Stimulated activated naive CD8-positive, alpha-beta T cell treated with anti-CD3 and anti-CD28 coated beads, Interleukin-15, Interleukin-2, amounts not matched to agents 100 ng/mL and 50 ng/mL, for 24 hours (primary cell): Measurements from ENCODE around the gene H6PD.
"Not testable (repeated sequence)": the region's sequence is repeated elsewhere in the genome, so short reads cannot be mapped to it uniquely, and the experiment has no call there.

Experiments used
- H3K27ac Mint-ChIP-seq: one replicate; pipeline ENCODE4 v1.8.0; 2021; ENCODE audit warnings: mild to moderate bottlenecking, mixed read lengths
- H3K27me3 Mint-ChIP-seq: one replicate; pipeline ENCODE4 v1.8.0; 2021; ENCODE audit warnings: mixed read lengths
- H3K36me3 Mint-ChIP-seq: one replicate; pipeline ENCODE4 v1.8.0; 2021; ENCODE audit warnings: low read depth, mixed read lengths
- H3K4me1 Mint-ChIP-seq: one replicate; pipeline ENCODE4 v1.8.0; 2021; ENCODE audit warnings: low read depth, mixed read lengths
- H3K4me3 Mint-ChIP-seq: one replicate; pipeline ENCODE4 v1.8.0; 2021; ENCODE audit warnings: mild to moderate bottlenecking, mixed read lengths
- H3K9me3 Mint-ChIP-seq: one replicate; pipeline ENCODE4 v1.8.0; 2021; ENCODE audit warnings: mixed read lengths

Gene H6PD

GRCh38 chr1:9294910-9295636 lies 60.5 kb downstream of the H6PD start:
- Mint-ChIP-seq H3K36me3 (no peaks in the 10 kb centered on the region), H3K4me3 (no peak overlapping the region), H3K9me3 (no peaks in the 10 kb centered on the region), H3K27ac (no peak overlapping the region), H3K27me3 (no peaks in the 10 kb centered on the region), H3K4me1 (peaks cover 1% of the 10 kb centered on the region)

- Mint-ChIP-seq H3K27me3 (no peaks in the 10 kb centered on the region), H3K4me3 (no peak overlapping the region), H3K9me3 (no peaks in the 10 kb centered on the region), H3K36me3 (no peaks in the 10 kb centered on the region), H3K27ac (no peak overlapping the region), H3K4me1 (no peaks in the 10 kb centered on the region)
These were observed 61.3 kb downstream of the H6PD start for GRCh38 chr1:9295884-9296283.

GRCh38 chr1:9296850-9297249 lies 62.3 kb downstream of the H6PD start:
- Mint-ChIP-seq H3K9me3 (no peaks in the 10 kb centered on the region), H3K36me3 (no peaks in the 10 kb centered on the region), H3K4me1 (no peaks in the 10 kb centered on the region), H3K27ac (no peak overlapping the region), H3K27me3 (no peaks in the 10 kb centered on the region), H3K4me3 (no peak overlapping the region)

GRCh38 chr1:9297831-9298230 lies 63.3 kb downstream of the H6PD start:
- Mint-ChIP-seq H3K4me3 (no peak overlapping the region), H3K36me3 (no peaks in the 10 kb centered on the region), H3K27ac (no peak overlapping the region), H3K9me3 (no peaks in the 10 kb centered on the region), H3K4me1 (peaks cover 1% of the 10 kb centered on the region), H3K27me3 (no peaks in the 10 kb centered on the region)

GRCh38 chr1:9298282-9298681 lies 63.7 kb downstream of the H6PD start:
- Mint-ChIP-seq H3K27ac (no peak overlapping the region), H3K36me3 (no peaks in the 10 kb centered on the region), H3K27me3 (no peaks in the 10 kb centered on the region), H3K4me3 (no peak overlapping the region), H3K4me1 (peaks cover 3% of the 10 kb centered on the region), H3K9me3 (no peaks in the 10 kb centered on the region)

- not testable (repeated sequence) for H3K36me3 Mint-ChIP-seq, H3K9me3 Mint-ChIP-seq, H3K27ac Mint-ChIP-seq, H3K4me1 Mint-ChIP-seq, H3K4me3 Mint-ChIP-seq, H3K27me3 Mint-ChIP-seq
These were observed 65.3 kb downstream of the H6PD start for GRCh38 chr1:9299571-9300541.

- H3K27ac Mint-ChIP-seq = no peak overlapping the region
- peaks cover 3% of the 10 kb centered on the region for H3K4me1 Mint-ChIP-seq
- H3K36me3 Mint-ChIP-seq = no peaks in the 10 kb centered on the region
- no peaks in the 10 kb centered on the region for H3K9me3 Mint-ChIP-seq
- H3K27me3 Mint-ChIP-seq = no peaks in the 10 kb centered on the region
- H3K4me3 Mint-ChIP-seq = no peak overlapping the region
These were observed 66.0 kb downstream of the H6PD start for GRCh38 chr1:9300573-9300972.

GRCh38 chr1:9302745-9303524 lies 68.4 kb downstream of the H6PD start:
- Mint-ChIP-seq H3K36me3 (no peaks in the 10 kb centered on the region), H3K27me3 (no peaks in the 10 kb centered on the region), H3K4me1 (peaks cover 3% of the 10 kb centered on the region), H3K9me3 (no peaks in the 10 kb centered on the region), H3K27ac (no peak overlapping the region), H3K4me3 (no peak overlapping the region)

- Mint-ChIP-seq H3K36me3 (no peaks in the 10 kb centered on the region), H3K27ac (no peak overlapping the region), H3K27me3 (no peaks in the 10 kb centered on the region), H3K9me3 (no peaks in the 10 kb centered on the region), H3K4me3 (no peak overlapping the region), H3K4me1 (peaks cover 3% of the 10 kb centered on the region)
These were observed 69.3 kb downstream of the H6PD start for GRCh38 chr1:9303916-9304315.

- Mint-ChIP-seq H3K36me3 (no peaks in the 10 kb centered on the region), H3K4me3 (no peak overlapping the region), H3K9me3 (no peaks in the 10 kb centered on the region), H3K27me3 (no peaks in the 10 kb centered on the region), H3K27ac (no peak overlapping the region), H3K4me1 (peaks cover 3% of the 10 kb centered on the region)
These were observed 70.6 kb downstream of the H6PD start for GRCh38 chr1:9305216-9305615.

- Mint-ChIP-seq H3K4me1 (peaks cover 3% of the 10 kb centered on the region), H3K36me3 (no peaks in the 10 kb centered on the region), H3K4me3 (no peak overlapping the region), H3K9me3 (no peaks in the 10 kb centered on the region), H3K27ac (no peak overlapping the region), H3K27me3 (no peaks in the 10 kb centered on the region)
These were observed 71.4 kb downstream of the H6PD start for GRCh38 chr1:9306006-9306405.

- H3K9me3 Mint-ChIP-seq = no peaks in the 10 kb centered on the region
- H3K27me3 Mint-ChIP-seq = no peaks in the 10 kb centered on the region
- H3K27ac Mint-ChIP-seq = no peak overlapping the region
- no peaks in the 10 kb centered on the region for H3K36me3 Mint-ChIP-seq
- H3K4me3 Mint-ChIP-seq = no peak overlapping the region
- H3K4me1 Mint-ChIP-seq = peaks cover 3% of the 10 kb centered on the region
These were observed 72.7 kb downstream of the H6PD start for GRCh38 chr1:9307303-9307702.

- Mint-ChIP-seq H3K4me3 (no peak overlapping the region), H3K4me1 (no peaks in the 10 kb centered on the region), H3K27me3 (no peaks in the 10 kb centered on the region), H3K36me3 (no peaks in the 10 kb centered on the region), H3K9me3 (no peaks in the 10 kb centered on the region), H3K27ac (no peak overlapping the region)
These were observed 73.7 kb downstream of the H6PD start for GRCh38 chr1:9308236-9308785.

- Mint-ChIP-seq H3K27ac (no peak overlapping the region), H3K4me3 (no peak overlapping the region), H3K27me3 (no peaks in the 10 kb centered on the region), H3K36me3 (no peaks in the 10 kb centered on the region), H3K4me1 (no peaks in the 10 kb centered on the region), H3K9me3 (no peaks in the 10 kb centered on the region)
These were observed 74.5 kb downstream of the H6PD start for GRCh38 chr1:9309080-9309479.

- Mint-ChIP-seq H3K27me3 (no peaks in the 10 kb centered on the region), H3K4me1 (peaks cover 8% of the 10 kb centered on the region), H3K36me3 (no peaks in the 10 kb centered on the region), H3K4me3 (no peak overlapping the region), H3K27ac (no peak overlapping the region), H3K9me3 (no peaks in the 10 kb centered on the region)
These were observed 75.4 kb downstream of the H6PD start for GRCh38 chr1:9309991-9310390.
